Ishikawa (cell line): ENCODE measurements around the gene SOS1.

ENCODE experiments used
- TAF1 ChIP-seq: IDR thresholded peaks from 2 replicates; pipeline ENCODE4 v1.6.1; 2012; ENCODE audit warnings: low read depth, mild to moderate bottlenecking
- TCF12 ChIP-seq: IDR thresholded peaks from 2 replicates; pipeline ENCODE4 v1.6.1; 2012; ENCODE audit warnings: low read depth
- YY1 ChIP-seq: IDR thresholded peaks from 2 replicates; pipeline ENCODE4 v1.6.1; 2012; ENCODE audit warnings: low read depth
- TF ChIP-seq, protein P1 (sequence below): IDR thresholded peaks from 2 replicates; pipeline ENCODE4 v1.6.1; 2012; ENCODE audit warnings: low read depth, mild to moderate bottlenecking

DNA sequence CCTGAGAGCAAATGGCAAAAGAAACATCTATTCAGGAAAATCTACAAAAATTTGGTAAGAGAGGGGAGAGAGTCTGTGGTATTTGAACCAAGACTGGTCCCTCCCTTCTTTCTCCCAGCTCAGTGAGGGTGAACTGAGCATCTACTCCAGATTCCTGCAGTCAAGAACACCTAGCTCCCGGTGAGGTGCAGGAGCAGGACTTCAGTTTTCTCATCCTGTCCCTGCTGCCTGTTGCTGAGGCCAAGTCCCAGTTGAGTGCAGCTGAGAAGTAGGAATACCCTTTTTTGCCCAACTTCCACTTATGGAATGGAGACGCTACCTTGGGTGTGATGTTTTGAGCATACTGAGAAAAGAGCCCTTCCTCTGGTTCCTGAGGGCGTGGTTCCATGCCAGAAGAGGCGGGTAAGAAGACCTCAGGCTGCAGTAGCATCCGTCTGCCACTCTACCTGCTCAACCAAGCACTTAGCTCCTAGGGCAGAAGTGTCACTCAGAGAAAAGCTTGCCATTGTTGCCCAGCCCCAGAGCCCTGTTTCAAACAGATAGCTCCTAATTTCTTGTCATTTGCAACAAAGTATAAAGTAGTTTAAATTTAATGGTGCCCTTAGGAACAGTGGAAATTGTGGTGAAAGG lies 112.9 kb downstream of the SOS1 start:
- TF ChIP-seq TAF1, result no peak
- TF ChIP-seq TCF12, result no peak
- TF ChIP-seq YY1, result no peak
- TF ChIP-seq, protein P1, sequence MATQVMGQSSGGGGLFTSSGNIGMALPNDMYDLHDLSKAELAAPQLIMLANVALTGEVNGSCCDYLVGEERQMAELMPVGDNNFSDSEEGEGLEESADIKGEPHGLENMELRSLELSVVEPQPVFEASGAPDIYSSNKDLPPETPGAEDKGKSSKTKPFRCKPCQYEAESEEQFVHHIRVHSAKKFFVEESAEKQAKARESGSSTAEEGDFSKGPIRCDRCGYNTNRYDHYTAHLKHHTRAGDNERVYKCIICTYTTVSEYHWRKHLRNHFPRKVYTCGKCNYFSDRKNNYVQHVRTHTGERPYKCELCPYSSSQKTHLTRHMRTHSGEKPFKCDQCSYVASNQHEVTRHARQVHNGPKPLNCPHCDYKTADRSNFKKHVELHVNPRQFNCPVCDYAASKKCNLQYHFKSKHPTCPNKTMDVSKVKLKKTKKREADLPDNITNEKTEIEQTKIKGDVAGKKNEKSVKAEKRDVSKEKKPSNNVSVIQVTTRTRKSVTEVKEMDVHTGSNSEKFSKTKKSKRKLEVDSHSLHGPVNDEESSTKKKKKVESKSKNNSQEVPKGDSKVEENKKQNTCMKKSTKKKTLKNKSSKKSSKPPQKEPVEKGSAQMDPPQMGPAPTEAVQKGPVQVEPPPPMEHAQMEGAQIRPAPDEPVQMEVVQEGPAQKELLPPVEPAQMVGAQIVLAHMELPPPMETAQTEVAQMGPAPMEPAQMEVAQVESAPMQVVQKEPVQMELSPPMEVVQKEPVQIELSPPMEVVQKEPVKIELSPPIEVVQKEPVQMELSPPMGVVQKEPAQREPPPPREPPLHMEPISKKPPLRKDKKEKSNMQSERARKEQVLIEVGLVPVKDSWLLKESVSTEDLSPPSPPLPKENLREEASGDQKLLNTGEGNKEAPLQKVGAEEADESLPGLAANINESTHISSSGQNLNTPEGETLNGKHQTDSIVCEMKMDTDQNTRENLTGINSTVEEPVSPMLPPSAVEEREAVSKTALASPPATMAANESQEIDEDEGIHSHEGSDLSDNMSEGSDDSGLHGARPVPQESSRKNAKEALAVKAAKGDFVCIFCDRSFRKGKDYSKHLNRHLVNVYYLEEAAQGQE, result no peak
